ENCODE results near the gene SUSD1.

The SUSD1 gene

DNA sequence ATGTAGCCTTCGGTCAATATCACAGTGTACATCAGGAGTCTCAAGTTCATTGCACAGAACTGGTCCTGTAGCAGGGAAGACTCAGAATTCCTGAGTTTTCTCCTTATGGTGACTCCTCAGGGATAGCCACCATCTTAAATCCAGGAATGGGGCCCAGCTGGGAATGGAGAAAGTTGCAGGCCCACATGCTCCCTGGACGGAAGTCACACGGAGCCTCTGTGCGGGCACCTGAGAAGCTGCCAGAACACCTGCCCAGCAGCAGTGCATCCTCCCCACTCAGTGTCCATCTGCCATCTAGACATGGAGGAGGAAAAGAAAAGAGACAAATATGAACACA lies 133.9 kb downstream of the SUSD1 start:
- TF ChIP-seq, protein P1, sequence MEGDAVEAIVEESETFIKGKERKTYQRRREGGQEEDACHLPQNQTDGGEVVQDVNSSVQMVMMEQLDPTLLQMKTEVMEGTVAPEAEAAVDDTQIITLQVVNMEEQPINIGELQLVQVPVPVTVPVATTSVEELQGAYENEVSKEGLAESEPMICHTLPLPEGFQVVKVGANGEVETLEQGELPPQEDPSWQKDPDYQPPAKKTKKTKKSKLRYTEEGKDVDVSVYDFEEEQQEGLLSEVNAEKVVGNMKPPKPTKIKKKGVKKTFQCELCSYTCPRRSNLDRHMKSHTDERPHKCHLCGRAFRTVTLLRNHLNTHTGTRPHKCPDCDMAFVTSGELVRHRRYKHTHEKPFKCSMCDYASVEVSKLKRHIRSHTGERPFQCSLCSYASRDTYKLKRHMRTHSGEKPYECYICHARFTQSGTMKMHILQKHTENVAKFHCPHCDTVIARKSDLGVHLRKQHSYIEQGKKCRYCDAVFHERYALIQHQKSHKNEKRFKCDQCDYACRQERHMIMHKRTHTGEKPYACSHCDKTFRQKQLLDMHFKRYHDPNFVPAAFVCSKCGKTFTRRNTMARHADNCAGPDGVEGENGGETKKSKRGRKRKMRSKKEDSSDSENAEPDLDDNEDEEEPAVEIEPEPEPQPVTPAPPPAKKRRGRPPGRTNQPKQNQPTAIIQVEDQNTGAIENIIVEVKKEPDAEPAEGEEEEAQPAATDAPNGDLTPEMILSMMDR (IDR thresholded peaks at IDR 0.05; ENCODE audit: insufficient read depth, low read length, poor library complexity, severe bottlenecking) = no peak
- no peak for TF ChIP-seq EZH2phosphoT487 (conservative IDR thresholded peaks at IDR 0.05; ENCODE audit: low read length)
- Histone ChIP-seq H3K9ac (ENCODE audit: low read length) (no peak overlapping the region), H3K9me2 (replicated peaks; ENCODE audit: insufficient read depth, low read length) (no peaks in the 10 kb centered on the region), H3K79me2 (ENCODE audit: insufficient read depth, low read length) (no peaks in the 10 kb centered on the region), H3K27ac (ENCODE audit: low read depth, low read length) (no peak overlapping the region), H3K9me3 (ENCODE audit: insufficient read depth, low read length) (no peaks in the 10 kb centered on the region), H3K4me3 (ENCODE audit: insufficient read depth, low read length, poor library complexity, severe bottlenecking) (no peak overlapping the region), H3K27me3 (ENCODE audit: low read length) (no peaks in the 10 kb centered on the region), H2AFZ (ENCODE audit: low read depth, low read length, severe bottlenecking) (no peak overlapping the region), H3K36me3 (ENCODE audit: low read length) (no peaks in the 10 kb centered on the region), H3F3A (ENCODE audit: insufficient read depth) (peaks cover 24% of the 10 kb centered on the region), H3K4me2 (ENCODE audit: low read depth, low read length, poor library complexity, severe bottlenecking) (no peak overlapping the region), H4K20me1 (ENCODE audit: low read depth, low read length) (no peaks in the 10 kb centered on the region)

DNA sequence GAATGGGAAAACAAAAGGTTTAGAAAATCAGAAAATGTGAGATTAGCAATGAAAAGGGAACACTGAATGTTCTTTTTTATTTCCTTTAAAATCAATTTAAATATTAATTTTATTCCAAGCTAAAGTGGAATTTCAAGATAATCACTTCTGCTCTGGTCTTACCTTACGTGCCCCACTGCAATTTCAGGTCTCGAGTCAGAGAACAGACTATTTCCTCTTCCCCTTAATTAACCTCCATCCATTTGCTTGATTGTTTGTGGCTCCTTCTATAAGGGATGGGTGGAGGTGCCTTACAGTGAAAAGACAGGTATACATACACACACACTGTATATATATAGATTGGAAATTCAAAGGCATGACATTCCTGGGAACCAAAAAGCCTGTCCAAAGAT lies 137.1 kb downstream of the SUSD1 start:
- no peaks in the 10 kb centered on the region for H3K27me3 ChIP-seq (ENCODE audit: low read length)
- peak overlapping the region; percentile 50 for H3K9ac ChIP-seq (ENCODE audit: low read length)
- H3K4me3 ChIP-seq (ENCODE audit: insufficient read depth, low read length, poor library complexity, severe bottlenecking) = no peak overlapping the region
- peak overlapping the region; percentile 11 for H2AFZ ChIP-seq (ENCODE audit: low read depth, low read length, severe bottlenecking)
- no peak for TF ChIP-seq EZH2phosphoT487 (conservative IDR thresholded peaks at IDR 0.05; ENCODE audit: low read length)
- TF ChIP-seq, protein P1 (IDR thresholded peaks at IDR 0.05; ENCODE audit: insufficient read depth, low read length, poor library complexity, severe bottlenecking) = no peak
- no peaks in the 10 kb centered on the region for H3K36me3 ChIP-seq (ENCODE audit: low read length)
- no peaks in the 10 kb centered on the region for H4K20me1 ChIP-seq (ENCODE audit: low read depth, low read length)
- H3K9me2 ChIP-seq (replicated peaks; ENCODE audit: insufficient read depth, low read length) = no peaks in the 10 kb centered on the region
- no peaks in the 10 kb centered on the region for H3K79me2 ChIP-seq (ENCODE audit: insufficient read depth, low read length)
- H3K4me2 ChIP-seq (ENCODE audit: low read depth, low read length, poor library complexity, severe bottlenecking) = peak overlapping the region; percentile 83
- H3F3A ChIP-seq (ENCODE audit: insufficient read depth) = peaks cover 54% of the 10 kb centered on the region
- no peaks in the 10 kb centered on the region for H3K9me3 ChIP-seq (ENCODE audit: insufficient read depth, low read length)
- peak overlapping the region; percentile 97 for H3K27ac ChIP-seq (ENCODE audit: low read depth, low read length)

DNA sequence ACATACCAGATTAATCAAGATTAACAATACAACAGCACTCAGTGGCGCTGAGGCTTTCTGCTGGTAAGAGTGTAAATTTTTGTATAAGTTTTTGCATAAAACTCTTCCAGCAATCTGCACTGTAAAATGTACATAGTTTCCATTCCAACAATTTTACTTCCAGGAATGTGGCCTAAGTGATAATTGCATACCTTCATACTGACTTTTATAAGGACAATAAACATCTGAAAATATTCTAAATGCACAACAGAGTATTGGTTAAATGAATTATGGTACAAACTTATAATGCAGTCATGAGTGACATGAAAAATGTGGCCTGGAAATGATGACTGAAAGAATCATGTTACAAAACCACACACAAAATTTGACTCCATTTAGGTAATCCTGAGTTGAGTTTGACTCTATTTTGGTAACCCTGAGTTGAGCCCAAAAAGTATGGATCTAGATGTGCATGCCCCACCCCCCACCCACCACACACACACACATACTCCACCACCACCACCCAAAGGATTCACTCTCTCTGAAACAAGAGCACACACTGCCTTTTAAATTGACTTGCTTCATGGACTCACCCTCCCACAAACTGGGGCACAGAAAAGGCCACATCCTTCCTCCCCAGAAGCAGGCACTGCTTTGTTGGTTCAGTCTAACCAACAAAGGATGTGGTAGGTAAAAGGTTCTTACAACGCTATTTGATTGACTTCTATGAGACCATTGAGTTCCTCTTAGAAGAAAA lies 137.6 kb downstream of the SUSD1 start:
- peak overlapping the region; percentile 97 for H3K27ac ChIP-seq (ENCODE audit: low read depth, low read length)
- peak overlapping the region; percentile 7 for H2AFZ ChIP-seq (ENCODE audit: low read depth, low read length, severe bottlenecking)
- no peaks in the 10 kb centered on the region for H3K9me2 ChIP-seq (replicated peaks; ENCODE audit: insufficient read depth, low read length)
- H3K4me2 ChIP-seq (ENCODE audit: low read depth, low read length, poor library complexity, severe bottlenecking) = peak overlapping the region; percentile 83
- peaks cover 60% of the 10 kb centered on the region for H3F3A ChIP-seq (ENCODE audit: insufficient read depth)
- H4K20me1 ChIP-seq (ENCODE audit: low read depth, low read length) = no peaks in the 10 kb centered on the region
- no peaks in the 10 kb centered on the region for H3K79me2 ChIP-seq (ENCODE audit: insufficient read depth, low read length)
- no peaks in the 10 kb centered on the region for H3K36me3 ChIP-seq (ENCODE audit: low read length)
- H3K4me3 ChIP-seq (ENCODE audit: insufficient read depth, low read length, poor library complexity, severe bottlenecking) = peak overlapping the region; percentile 38
- peak overlapping the region; percentile 50 for H3K9ac ChIP-seq (ENCODE audit: low read length)
- H3K9me3 ChIP-seq (ENCODE audit: insufficient read depth, low read length) = no peaks in the 10 kb centered on the region
- H3K27me3 ChIP-seq (ENCODE audit: low read length) = no peaks in the 10 kb centered on the region
- TF ChIP-seq, protein P1 (IDR thresholded peaks at IDR 0.05; ENCODE audit: insufficient read depth, low read length, poor library complexity, severe bottlenecking) = no peak
- TF ChIP-seq EZH2phosphoT487 (conservative IDR thresholded peaks at IDR 0.05; ENCODE audit: low read length) = no peak

Data from SU-DHL-6 (cell line).